Measurements from ENCODE around the gene ACVR1B.

DNA sequence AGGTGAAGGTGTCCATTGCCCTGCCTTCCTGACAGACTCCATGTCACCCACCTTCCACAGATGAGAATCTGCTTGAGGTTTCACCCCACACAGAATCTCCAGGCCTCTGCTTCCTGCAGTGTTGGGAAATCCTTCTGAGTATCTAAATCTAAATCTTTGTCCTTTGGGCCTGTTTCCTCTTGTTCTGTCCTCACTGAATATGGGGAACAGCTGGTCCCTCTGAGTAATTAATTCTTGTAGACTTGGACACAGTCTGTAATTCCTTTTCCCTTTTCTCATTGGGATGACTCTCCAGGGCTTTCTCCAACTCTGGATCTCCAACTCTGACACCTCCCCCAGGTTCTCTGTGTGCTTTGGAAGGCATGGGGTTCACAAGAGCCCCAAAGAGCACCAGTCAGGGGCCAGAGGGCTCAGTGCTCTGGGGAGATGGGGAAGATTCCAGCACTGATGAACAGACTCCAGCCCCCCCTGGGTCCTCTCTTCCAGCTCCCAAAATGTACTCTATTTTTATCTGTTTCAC is 46.5 kb upstream of the ACVR1B start:
- TF ChIP-seq, protein P1, sequence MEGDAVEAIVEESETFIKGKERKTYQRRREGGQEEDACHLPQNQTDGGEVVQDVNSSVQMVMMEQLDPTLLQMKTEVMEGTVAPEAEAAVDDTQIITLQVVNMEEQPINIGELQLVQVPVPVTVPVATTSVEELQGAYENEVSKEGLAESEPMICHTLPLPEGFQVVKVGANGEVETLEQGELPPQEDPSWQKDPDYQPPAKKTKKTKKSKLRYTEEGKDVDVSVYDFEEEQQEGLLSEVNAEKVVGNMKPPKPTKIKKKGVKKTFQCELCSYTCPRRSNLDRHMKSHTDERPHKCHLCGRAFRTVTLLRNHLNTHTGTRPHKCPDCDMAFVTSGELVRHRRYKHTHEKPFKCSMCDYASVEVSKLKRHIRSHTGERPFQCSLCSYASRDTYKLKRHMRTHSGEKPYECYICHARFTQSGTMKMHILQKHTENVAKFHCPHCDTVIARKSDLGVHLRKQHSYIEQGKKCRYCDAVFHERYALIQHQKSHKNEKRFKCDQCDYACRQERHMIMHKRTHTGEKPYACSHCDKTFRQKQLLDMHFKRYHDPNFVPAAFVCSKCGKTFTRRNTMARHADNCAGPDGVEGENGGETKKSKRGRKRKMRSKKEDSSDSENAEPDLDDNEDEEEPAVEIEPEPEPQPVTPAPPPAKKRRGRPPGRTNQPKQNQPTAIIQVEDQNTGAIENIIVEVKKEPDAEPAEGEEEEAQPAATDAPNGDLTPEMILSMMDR (IDR thresholded peaks at IDR 0.05): no peak
- TF ChIP-seq EZH2 (IDR thresholded peaks at IDR 0.05): no peak
